GM04504 (cell line): ENCODE data around the gene ELOVL6.
"Not testable (repeated sequence)": the region's sequence is repeated elsewhere in the genome, so short reads cannot be mapped to it uniquely, and the experiment has no call there.

Source experiments
- DNase-seq: peaks from one replicate; pipeline ENCODE4 v3.0.0-alpha.2; 2012; ENCODE audit warnings: low read depth

Gene ELOVL6

GRCh38 chr4:110124711-110125110 lies 73.7 kb downstream of the ELOVL6 start:
- DNase-seq = no peak

DNA sequence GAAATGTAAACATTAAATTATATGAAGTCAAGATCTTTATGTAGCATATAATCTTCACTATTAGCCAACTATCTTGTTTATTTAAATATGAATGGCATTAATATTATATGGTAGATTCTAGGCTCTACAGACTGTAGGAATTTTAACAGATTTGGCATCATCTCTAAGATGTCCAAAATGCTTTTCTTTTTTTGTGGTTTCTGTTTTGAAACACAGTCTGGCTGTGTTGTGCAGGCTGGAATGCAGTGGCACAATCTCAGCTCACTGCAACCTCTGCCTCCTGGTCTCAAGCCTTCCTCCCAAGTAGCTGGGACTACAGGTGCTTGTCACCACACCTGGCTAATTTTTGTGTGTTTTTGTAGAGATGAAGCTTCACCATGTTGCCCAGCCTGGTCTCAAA lies 76.2 kb downstream of the ELOVL6 start:
- no peak for DNase-seq

GRCh38 chr4:110120506-110120905 lies 77.9 kb downstream of the ELOVL6 start:
- no peak for DNase-seq

- peak; percentile 23 for DNase-seq
These were observed 78.5 kb downstream of the ELOVL6 start for GRCh38 chr4:110119880-110120279.

GRCh38 chr4:110119337-110119736 lies 79.1 kb downstream of the ELOVL6 start:
- DNase-seq = no peak

GRCh38 chr4:110112056-110112455 lies 86.4 kb downstream of the ELOVL6 start:
- no peak for DNase-seq

- no peak for DNase-seq
These were observed 89.0 kb downstream of the ELOVL6 start for GRCh38 chr4:110109455-110109854.

- no peak for DNase-seq
These were observed 89.5 kb downstream of the ELOVL6 start for GRCh38 chr4:110108960-110109359.

DNA sequence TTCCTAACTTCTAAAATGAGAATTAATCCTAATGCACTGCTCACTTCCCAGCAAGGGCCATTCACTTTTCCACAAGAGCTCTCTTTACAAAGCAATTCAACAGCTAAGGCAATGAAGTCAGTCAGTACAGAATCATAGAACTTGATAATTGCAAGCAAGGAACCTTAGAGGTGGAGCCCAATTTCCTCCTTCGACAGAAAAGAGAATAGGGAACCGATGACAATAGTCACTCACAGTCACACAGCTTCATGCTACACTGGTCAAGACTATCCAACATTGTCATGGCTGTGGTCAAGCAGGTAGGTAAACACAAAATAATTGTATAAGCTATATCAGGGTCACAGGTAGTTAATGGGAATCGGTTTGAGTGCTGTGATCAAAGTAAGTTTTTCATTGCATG lies 90.0 kb downstream of the ELOVL6 start:
- DNase-seq = no peak

DNA sequence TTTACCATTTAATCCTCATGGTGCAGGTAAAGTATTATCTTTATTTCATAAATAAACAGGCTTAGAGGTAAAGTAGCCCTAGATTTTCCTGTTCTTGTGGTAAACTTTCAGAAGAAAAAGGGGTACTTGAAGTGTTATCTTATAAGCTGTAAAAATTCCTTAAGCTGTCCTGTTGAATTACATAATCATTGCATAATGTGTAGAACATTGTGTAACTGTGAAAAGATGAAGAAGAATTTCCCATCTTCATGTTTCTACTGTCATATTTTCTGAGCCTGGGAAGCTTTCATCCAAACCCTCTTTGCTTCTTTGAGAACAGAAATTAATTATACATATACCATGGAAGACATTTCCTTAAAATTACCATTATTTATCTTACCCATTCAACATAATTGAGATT lies 90.5 kb downstream of the ELOVL6 start:
- DNase-seq = no peak

GRCh38 chr4:110106931-110107296 lies 91.5 kb downstream of the ELOVL6 start:
- no peak for DNase-seq

DNA sequence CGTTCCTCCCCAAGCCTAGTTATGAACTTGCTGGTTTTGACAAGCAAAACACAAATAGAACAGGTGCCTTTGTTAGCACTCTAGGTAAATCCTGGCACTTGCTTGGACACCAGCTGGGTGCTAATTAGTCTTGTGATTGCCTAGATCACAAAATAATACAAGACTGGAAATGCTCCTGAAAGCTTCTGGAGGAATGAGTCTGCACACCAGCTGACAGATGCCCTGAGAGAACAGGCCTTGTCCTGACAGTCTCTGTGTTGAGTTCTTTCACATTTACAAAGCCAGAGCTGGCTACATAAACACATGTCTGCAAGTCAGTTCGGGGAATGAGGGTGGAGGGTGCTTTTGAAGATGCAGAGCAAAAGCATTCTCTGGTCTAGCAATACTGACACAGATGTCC lies 93.8 kb downstream of the ELOVL6 start:
- DNase-seq = no peak

DNA sequence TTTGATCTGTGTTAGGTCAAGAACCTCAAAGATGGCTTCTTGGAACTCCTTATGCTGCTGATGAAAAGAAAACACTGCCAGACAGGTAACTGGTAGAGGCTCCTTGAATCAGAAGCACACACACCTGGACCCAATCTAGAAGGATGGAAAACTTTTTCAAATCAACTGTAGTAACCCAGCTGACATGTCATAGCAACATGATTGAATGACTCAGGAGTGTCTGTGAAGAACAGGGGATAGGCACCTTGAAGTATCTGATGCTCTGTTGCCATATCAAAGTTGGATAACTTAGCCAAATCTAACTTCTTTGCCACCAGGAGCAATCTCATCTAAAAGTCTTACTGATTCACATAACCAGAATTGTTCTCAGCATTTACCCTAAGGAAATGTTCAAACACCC lies 98.8 kb downstream of the ELOVL6 start:
- DNase-seq = no peak

- DNase-seq = no peak
These were observed 102.0 kb downstream of the ELOVL6 start for GRCh38 chr4:110096405-110096804.

DNA sequence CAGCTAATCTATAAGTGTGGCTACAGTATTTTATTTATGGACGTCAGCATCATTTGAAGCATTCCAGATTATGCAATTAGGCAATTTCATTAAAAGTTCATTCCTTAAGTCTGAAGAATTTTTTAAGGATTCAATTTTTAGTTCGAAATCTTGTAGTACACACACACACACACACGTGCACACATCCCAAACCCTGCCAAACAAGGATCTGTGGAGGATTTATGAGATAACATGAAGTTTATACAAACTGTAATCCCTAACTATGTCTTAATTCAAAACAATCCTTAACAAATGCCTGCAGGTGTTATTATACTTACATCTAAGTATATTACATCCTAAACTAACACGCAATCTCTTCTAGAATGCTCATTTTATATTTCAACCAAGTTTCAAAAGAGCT lies 105.8 kb downstream of the ELOVL6 start:
- DNase-seq = no peak

DNA sequence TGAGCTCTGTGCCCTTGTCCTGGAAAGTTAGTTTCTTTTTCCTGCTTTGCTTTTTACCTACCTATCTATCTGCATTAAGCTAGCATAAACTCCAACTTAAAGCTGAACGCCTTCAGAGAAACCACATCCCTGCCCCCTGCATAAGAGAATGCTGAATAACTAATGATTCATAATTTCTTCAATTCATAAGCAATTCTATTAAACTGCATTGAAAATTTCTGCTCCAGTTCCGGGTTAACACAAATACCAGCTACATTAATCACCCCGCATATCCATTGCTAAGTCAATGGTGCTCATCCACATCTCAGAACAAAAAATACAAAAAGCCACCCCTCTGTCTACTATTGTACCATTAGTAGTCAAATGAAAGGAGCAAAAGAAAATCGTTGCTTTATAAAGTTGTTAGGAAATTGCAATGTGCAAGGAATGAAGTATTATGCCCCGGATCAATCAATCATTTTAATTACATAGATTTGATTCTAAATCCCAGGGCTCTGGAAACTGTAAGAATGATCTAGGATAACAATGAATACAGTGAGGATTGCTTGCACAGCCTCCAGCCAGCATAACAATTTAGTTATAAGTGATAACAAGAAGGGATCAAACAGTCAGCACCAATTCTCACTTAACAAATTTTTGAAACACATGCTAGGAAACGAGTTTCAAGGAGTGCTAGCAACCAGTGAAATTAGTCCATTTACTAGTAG lies 106.8 kb downstream of the ELOVL6 start:
- DNase-seq = no peak

DNA sequence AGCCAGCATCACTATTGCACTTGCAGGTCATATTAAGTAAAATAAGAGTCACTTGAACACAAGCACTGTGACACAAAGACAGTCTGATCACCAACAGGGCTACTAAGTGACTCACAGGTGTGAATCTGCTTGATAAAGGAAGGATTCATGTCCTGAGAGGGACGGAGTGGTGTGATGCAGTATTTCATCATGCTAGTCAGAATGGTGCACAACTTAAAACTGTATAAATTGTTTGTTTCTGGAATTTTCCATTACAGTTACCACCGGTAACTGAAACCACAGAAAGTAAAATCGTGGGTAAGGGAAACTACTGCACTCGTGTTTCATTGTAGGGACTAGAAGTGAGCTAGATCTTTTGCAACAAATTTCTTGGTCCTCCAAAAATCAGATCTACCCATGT lies 109.7 kb downstream of the ELOVL6 start:
- no peak for DNase-seq

DNA sequence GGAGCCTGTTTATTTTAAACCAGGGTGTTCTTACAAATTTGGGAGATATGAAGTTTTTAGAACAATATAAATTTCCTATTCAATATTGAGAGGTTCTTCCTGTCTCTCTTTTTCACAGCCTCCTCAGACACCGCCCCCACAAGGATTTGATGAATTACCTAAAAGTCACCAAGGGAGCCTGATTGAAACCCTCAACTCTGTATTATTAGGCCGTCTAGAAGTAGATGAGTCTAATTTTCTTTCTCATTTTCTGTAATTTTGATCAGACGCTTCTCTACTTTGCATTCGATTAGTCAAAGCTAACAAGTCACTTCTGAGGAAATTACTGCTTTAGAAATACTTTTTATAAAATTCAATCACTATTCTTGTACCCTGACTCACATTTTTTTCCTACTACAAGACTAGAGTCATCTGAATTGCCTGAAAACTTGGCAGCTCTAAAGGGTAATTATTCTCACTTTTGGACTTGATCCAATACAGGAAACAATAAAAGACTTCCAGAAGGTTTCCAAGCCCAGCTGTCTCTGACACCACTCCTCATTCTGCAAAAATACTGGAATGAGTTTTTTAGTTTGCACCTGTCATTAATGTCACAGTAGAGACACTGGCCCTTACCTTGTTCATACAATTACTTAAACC lies 111.2 kb downstream of the ELOVL6 start:
- DNase-seq = peak; percentile 68

DNA sequence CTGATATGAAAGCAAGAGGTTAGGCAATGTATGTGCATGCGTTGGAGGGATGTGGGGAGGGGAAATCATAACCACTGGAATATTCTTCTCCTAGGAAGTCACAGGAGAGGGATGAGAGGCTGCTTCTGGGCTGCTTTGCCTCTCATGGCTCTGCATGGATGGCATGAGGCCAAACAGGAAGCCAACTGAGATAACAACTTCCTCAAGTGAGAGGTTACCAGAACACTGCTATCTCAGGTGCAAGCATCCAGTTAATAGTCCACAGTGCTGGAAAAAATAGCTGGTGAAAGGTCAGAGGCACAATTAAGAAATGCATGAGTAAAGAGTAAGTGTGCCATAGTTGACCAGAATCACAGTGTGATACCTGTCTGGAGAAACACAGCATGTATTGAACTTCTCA lies 113.3 kb downstream of the ELOVL6 start:
- DNase-seq = no peak

GRCh38 chr4:110084154-110084553 lies 114.3 kb downstream of the ELOVL6 start:
- DNase-seq = no peak

GRCh38 chr4:110078148-110078547 lies 120.3 kb downstream of the ELOVL6 start:
- not testable (repeated sequence) for DNase-seq

- DNase-seq = not testable (repeated sequence)
These were observed 121.6 kb downstream of the ELOVL6 start for GRCh38 chr4:110076828-110077227.

DNA sequence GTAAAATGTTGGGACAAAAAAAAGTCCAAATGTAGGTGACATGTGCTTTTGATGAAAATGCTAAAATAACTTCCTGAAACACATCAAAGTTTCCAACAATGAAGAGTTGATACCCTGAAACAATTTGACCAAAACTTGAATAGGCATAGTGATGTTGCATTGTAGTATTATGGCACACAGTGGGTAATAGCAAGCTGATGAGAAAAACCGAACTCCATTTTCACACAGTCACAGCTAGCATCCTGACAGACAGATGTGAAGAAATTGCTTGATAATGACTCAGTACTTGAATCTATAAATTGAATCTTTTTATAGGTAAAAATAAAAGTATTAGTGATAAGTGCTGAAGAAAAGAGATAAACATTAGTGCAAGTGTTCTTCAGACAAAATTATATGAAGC lies 122.5 kb downstream of the ELOVL6 start:
- no peak for DNase-seq

GRCh38 chr4:110075083-110075738 lies 123.2 kb downstream of the ELOVL6 start:
- DNase-seq = no peak
